Umbilical cord (tissue), 2 donors: Measurements from ENCODE around the gene PRPF19. TPM values are rescaled to one million over a fixed set of nuclear protein-coding genes. Genes with fewer than 3 reads are reported as not detected.

Experiments used
- DNase-seq: peaks from one replicate; pipeline ENCODE4 v3.0.0-alpha.2; 2015; ENCODE audit warnings: low spot score
- total RNA-seq: library from RNA; depleted of rRNA; stranded (reverse); fragments of >200 nt; gene quantifications from one replicate; pipeline ENCODE4 v1.2.3, GENCODE V29; 2014; ENCODE audit warnings: low replicate concordance; ENCODE audit not compliant: insufficient read depth

The PRPF19 gene
- total RNA-seq, 1 donor from 2014 or later, result 51.8 TPM

DNA sequence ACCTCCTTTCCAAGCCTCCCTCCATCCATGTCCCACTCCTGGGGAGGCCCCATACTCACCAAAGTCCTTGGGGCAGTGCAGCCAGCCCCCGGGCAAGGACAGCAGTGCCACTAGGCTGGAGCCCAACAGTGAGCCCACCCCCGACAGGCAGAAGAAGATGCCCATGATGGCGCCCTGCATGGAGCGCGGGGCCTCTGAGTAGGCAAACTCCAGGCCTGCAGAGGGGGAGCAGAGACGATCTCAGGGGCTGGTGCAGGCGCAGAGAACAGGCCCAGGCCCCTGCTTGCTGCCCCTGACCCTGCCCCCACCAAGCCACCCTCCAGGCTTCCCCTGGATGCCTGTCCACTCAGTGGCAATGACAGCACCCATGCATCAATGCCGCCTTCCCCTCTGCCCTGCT lies 31.4 kb upstream of the PRPF19 start:
- DNase-seq, result no peak

DNA sequence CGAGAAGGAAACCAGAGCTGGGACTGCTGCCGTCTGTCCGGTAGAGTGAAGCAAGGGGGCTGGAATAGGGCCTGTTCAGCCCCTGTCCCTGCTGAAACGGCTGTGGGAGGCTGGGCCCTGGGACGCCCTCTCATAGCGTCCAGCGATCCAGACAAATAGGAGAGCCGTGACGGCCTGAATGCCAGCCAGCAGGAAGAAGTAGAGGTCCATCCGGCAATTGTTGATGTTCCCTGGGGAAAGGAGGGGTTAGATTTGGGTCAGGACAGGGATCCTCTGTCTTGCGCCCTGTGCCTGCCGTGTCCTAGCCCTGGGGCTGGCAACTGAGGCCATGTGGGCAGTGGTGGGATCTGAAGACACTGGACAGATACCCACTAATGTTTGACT lies 30.8 kb upstream of the PRPF19 start:
- DNase-seq, result no peak

DNA sequence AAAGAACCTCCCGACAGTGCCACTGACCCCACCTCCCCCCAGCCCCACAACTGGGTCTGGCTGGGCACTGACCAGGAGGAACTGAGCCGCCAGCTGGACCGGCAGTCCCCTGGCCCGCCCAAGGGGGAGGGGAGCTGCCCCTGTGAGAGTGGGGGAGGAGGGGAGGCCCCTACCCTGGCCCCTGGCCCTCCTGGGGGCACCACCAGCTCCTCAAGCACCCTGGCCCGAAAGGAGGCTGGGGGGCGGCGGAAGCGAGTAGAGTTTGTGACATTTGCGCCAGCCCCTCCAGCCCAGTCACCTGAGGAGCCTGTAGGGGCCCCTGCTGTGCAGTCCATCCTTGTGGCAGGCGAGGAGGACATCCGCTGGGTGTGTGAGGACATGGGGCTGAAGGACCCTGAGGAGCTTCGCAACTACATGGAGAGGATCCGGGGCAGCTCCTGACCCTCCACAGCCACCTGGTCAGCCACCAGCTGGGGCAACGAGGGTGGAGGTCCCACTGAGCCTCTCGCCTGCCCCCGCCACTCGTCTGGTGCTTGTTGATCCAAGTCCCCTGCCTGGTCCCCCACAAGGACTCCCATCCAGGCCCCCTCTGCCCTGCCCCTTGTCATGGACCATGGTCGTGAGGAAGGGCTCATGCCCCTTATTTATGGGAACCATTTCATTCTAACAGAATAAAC lies 30.2 kb upstream of the PRPF19 start:
- no peak for DNase-seq

DNA sequence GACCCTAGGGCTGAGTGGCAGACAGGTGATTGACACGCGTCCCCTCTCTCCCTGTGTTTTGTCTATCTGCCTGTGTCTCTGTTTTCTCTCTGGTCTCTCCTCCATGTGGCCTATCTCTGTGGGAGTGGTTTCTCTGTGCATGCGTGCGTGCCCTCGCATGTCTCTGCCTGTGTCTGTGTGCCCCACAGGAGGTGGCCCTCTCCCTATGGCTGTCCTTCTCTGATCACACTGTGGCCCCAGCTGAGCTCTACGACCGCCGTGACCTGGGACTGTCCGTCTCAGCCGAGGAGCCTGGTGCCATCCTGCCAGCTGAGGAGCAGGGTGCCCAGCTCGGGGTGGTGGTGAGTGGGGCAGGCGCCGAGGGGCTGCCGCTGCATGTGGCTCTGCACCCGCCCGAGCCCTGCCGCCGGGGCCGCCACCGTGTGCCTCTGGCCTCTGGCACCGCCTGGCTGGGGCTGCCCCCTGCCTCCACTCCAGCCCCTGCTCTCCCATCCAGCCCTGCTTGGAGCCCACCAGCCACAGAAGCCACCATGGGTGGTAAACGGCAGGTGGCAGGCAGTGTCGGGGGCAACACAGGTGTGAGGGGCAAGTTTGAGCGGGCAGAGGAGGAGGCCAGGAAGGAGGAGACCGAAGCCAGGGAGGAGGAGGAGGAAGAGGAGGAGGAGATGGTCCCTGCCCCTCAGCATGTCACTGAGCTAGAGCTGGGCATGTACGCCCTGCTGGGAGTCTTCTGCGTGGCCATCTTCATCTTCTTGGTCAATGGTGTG lies 29.5 kb upstream of the PRPF19 start:
- DNase-seq, result no peak

DNA sequence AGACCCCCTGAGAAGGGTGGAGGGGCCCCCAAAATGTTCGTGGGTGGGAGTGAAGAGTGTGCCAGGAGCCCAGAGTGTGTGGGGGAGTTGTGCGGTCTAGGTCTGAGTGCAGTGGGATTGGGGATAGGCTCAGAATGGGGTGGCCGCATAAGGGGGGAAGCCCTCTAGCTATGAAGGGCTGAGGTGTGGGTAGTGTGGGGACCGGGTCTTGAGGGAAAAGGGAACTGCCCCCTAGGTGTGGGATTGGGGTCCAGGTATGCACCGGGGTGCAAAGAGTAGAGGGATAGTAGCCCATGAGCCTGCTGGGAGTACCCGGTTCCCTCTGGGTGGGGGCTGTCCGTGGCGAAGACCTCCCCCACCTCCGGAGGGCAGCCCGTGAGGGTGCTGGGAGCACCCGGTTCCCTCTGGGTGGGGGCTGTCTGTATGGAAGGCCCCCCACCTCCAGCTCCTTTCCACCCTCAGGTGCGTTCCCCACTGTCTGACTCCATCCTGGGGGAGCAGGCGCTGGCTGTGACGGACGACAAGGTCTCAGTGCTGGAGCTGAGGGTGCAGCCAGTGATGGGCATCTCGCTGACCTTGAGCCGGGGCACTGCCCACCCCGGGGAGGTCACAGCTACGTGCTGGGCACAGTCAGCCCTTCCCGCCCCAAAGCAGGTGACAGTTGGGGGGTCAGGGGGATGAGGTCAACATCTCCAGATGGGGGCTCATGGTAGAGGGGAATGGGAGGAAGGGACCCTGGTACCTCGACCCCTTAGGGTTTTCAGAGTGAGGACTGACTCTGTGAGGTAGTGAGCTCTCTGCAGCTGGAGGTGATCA lies 28.6 kb upstream of the PRPF19 start:
- no peak for DNase-seq

DNA sequence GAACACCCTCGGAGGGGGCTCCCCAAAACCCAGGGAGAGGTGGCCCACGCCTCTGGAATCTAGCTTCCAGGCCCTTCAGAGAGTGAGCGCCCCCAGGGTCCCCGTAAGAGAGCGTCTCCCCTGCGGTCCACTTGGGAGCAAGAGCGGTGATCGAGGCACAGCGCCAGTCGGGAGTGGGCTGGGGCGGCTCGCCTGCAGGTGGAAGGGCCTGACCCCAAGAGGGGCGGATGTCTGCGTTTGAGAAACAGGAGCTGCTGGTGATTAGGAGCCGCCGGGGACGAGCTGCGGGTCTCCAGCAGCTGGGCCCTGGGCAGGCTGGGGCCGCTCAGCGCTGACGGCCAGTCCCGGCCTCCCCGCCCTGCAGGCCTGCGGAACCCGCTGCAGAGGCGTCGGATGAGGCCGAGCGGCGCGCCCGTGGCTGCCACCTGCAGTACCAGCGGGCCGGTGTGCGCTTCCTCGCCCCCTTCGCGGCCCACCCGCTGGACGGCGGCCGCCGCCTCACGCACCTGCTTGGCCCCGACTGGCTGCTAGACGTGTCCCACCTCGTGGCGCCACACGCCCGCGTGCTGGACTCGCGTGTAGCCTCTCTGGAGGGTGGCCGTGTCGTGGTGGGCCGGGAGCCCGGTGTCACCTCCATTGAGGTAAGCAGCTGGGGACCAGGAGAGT lies 27.9 kb upstream of the PRPF19 start:
- no peak for DNase-seq

DNA sequence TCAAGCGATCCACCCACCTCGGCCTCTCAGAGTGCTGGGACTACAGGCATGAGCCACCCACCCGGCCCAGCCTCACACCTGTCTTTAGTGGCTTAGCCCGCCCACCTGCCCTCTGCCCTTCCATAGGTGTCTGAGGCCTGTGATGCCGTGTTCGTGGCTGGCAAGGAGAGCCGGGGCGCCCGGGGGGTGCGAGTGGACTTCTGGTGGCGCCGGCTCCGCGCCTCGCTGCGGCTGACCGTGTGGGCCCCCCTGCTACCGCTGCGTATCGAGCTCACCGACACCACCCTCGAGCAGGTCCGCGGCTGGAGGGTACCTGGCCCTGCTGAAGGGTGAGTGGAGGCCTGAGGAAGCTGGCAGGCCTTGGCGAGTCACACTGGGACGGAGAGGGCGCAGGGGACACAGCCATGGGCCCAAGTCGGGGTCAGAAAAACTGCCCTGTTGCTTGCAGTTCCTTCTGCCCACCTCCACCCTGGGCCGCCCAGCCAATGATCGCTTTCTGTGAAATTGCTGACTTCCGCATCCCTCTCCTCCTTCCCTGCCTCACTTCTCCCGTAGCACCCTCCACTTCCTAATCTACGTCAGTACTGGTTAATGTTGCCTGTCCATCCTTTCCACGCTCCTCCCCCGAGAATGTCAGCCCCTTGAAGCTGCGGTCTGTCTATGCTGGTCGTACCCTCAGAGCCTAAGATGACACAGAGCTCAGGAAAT lies 27.2 kb upstream of the PRPF19 start:
- DNase-seq, result no peak

DNA sequence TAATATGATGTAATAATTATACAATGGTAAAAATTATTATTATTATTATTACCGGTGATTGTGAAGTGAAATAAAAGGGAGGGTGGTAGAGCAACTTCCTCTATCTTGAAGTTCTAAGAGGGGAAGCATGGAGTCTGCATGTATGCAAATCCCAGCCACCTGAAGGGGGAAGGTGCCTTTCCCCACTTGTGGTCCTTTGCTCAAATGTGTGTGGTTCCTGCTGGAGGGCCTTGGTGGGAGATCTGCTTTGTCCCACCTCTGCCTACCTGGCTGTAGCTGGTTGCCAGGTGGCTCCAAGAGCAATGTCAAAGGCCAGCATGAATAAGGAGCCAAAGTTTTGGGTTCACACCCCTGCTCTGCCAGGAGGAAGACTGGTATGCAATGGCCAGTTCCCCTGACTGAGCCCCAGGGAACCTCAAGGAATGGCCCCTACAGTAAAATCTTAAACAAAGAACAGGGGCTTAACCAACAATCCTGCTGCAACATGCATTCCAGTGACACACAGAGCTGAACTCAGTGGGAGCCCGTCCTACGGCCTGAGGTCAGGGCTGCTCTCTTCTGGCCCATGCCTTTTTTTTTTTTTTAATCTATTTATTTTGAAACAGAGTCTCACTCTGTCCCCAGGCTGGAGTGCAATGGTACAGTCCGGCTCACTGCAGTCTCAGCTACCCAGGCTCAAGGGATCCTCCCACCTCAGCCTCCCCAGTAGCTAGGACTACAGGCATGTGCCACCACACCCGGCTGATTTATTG lies 26.4 kb upstream of the PRPF19 start:
- no peak for DNase-seq

DNA sequence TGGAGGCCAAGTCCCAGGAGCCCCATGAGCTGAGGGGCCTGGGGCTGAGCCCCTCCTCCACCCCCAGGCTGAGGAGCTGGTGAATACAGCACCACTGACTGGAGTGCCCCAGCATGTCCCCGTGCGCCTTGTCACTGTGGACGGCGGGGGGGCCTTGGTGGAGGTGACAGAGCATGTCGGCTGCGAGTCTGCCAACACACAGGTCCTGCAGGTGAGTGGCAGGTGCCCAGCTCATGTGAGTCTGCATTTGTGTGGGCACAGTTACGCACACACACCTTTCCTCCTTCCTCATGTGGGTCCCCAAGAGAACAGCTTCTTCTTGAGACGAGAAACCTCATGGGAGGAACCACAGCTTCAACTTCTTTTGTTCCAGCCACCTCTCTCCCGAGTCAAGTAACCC lies 25.5 kb upstream of the PRPF19 start:
- no peak for DNase-seq

DNA sequence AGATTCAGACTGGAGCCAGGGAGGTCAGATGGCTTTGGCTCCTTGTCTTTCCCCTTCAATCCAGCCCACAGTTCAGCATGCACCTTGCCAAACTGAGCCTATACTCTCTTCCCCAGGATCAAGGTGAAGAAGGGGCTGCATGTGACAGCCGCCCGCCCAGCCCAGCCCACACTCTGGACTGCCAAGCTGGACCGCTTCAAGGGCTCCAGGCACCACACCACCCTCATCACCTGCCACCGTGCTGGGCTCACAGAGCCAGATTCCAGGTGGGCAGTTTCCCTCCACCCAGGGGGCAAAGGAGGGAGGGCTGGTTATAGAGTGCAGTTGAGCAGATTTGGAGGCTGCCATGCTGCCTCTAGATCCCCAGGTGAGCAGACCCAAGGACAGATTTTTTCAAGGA lies 24.0 kb upstream of the PRPF19 start:
- no peak for DNase-seq

DNA sequence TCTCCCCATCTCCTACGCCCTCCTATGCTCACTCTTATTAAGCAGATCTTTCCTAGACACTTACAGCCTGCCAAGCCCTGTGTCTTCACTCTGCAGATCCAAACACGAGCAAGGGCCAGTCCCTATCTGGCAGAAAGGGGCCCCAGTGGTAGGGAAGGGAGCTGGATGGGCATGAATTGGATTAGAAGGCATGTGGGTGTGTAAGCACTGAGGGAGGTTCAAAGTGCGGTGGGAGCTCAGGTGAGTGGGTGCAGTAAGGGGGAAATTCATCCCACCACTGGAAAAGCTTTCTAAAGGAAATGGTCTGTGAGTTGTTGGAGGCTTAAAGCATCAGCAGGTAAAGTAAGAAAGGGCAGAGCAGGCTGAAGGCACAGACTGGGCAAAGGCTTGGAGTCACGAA lies 23.4 kb upstream of the PRPF19 start:
- no peak for DNase-seq

DNA sequence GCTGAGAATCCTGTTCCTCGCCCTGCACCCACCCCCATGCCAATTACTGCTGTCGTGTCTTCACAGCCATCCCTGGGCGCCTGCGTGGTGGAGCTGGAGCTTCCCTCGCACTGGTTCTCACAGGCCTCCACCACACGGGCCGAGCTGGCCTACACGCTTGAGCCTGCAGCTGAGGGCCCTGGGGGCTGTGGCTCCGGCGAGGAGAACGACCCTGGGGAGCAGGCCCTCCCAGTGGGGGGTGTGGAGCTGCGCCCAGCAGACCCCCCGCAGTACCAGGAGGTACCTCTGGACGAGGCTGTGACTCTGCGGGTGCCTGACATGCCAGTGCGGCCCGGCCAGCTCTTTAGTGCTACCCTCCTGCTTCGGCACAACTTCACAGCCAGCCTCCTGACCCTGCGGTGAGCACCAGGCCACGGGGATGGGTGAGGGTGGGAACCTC lies 22.2 kb upstream of the PRPF19 start:
- DNase-seq, result no peak

DNA sequence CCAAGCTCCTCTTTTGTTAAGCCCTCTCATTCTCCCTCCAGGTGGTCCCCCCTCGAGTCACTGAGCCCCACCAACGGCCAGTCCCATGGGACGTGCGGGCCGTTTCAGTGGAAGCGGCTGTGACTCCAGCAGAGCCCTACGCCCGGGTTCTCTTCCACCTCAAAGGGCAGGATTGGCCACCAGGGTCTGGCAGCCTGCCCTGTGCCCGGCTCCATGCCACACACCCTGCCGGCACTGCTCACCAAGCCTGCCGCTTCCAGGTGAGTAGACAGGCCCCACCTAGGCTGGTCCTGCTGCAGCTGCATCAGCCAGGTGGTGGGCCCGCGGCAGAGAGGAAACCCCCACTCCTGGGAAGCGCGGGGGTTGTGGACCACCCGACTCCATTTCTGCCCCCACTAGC lies 21.2 kb upstream of the PRPF19 start:
- DNase-seq, result no peak

DNA sequence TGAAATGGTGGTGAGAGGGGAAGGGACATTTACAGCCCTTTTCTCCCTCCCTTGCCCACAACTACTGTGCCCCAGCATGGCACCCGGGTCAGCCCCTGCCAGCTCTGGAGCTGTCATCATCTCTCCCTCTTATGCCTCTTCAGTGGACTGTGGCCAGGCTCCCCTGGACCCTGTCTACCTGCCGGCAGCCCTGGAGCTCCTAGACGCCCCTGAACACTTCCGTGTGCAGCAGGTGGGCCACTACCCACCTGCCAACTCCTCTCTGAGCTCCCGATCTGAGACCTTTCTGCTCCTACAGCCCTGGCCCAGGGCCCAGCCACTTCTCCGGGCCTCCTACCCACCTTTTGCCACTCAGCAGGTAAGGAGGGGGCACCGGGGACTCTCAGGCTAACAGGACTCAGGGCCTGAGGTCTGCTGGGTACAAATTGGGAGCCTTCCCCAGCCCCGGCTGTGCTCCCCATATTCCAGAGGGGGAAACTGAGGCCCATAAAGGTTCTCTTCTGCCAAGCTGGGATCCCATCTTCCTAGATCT lies 20.7 kb upstream of the PRPF19 start:
- DNase-seq, result no peak

DNA sequence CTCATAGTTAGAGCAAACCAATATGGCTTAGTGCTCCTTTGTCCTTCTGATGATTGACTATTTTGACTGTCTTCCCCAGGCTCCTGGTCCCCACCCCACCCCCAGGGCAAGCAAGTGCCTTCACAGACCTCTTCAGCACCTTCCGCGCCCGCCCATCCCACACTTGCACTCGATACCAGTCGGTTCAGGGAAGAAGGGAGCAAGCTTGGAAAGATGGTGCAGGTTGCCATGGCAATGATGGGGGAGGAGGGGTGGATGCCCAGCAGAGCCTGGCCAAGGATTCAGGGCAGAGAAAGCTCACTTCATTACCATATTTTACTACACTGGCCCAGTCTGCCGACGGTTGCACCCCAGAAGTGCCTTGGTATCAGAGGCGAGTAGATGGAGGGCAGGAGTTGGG lies 20.1 kb upstream of the PRPF19 start:
- no peak for DNase-seq

DNA sequence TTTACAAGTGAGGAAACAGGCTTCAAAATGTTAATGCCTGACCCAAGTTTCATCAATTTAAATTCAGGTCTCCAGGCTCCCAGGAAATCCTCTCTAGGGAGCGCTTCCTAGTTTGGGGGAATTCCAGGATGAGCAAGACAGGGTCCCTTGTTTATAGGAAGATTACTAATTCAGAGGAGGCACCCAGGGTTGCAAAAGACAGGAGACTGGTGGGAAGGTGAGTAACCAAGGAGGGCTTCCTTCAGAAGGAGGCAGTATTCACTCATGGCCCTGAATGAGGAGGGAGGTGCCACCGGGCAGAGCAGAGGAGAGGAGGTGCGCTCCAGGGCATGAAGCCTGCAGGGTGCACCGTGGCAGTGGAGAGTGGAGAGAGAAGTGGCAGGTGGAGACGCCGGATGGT lies 19.5 kb upstream of the PRPF19 start:
- no peak for DNase-seq

DNA sequence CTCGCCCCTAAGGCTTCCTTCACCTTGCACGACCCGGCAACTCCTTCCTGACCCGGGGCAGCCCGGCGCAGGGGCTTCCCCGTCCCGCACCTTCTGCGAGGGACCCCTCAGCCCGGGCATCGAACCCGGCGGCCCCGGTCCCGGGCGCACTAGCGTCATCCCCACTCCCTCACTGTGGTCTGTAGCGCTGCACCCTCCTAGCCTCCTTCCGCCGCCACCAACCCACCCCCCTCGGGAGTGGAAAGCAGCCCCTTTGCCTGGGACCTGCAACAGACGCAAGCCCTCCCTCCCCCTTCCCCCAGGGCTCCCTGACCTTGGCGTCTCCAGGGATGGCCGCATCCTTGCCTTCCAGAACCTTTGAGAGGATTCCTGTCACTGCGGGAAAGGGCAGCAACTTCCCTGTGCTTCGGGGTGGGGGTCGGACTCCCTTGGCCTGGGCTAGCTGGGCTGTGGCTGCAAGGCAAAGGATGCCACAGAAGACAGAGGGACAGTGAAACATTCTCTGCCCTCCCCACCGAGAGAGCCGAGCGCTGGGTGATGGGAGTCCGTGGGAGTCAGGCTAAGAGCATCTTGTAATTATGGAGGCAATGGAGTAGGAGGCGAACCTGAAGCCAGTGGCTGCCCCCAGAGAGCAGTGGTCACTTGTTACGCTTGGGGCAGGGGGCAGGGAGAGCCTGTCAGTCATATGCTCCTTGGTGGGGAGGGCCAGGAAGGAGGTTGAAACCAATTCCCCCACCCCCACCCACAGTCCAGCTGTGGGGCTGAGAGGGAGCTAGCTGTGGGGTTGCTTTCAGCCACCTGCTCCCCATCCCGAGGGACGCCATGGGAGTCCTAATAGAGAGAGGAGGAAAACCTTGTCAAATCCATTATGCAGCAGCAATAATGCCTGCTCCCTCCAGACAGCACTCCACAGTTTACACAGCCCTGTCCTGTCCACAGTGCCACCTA lies 18.8 kb upstream of the PRPF19 start:
- DNase-seq, result no peak

DNA sequence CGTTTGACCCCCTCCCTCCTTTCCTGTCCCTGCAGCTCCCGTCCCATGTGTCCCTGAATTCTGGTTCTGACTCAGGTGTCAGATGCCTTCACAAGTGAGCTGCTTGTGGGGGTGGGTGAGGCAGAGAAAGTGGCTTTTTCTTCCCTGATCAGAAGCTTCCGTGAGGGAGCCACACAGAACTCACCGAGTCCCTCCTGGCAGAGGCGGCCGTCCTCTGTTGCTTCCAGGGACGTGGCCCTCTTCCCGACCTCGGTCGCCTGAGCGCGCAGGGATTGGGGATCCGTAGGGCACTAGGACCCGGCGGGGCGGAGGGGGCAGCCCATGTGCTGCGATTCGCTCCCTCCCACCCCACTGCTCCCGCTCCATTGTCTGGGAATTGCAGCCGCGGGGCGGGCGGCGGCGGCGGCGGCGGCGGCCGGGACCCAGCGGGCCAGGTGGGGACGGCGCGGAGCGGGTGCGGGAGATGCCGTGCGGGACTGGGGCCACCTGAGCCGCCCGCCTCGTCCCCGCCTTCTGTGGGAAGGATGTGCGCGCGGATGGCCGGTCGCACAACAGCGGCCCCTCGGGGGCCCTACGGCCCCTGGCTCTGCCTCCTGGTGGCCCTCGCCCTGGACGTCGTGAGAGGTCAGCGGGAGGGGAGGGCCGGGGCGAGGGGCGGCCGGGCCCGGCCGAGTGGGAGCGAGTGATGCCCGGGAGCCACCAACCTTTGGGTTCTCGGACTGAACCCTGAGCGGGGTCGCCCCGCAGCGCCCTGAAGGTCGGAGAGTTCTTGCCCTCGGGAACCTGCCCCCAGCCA lies 17.9 kb upstream of the PRPF19 start, which contains the start of gene TMEM132A:
TSS of gene TMEM132A (plus strand) at position 351 of the 796 bp plus-strand sequence. CDS start at position 525, 174 bp downstream.
- peak; percentile 76 for DNase-seq
